OCI-LY3 (cell line): ENCODE measurements around the gene VAV3.

Source experiments
- EZH2phosphoT487 ChIP-seq: fragments of 200-600 bp; shearing (Covaris generic); IDR thresholded peaks from 2 replicates; pipeline ENCODE4 v1.6.1; 2018; ENCODE audit warnings: antibody characterized with exemption, mixed run types, low read depth
- TF ChIP-seq, protein P1 (sequence below): fragments of 200-600, 300-600 bp; sonication (generic); IDR thresholded peaks from 2 replicates; pipeline ENCODE4 v1.5.1; 2014; ENCODE audit warnings: antibody characterized with exemption, low read length, low read depth

DNA sequence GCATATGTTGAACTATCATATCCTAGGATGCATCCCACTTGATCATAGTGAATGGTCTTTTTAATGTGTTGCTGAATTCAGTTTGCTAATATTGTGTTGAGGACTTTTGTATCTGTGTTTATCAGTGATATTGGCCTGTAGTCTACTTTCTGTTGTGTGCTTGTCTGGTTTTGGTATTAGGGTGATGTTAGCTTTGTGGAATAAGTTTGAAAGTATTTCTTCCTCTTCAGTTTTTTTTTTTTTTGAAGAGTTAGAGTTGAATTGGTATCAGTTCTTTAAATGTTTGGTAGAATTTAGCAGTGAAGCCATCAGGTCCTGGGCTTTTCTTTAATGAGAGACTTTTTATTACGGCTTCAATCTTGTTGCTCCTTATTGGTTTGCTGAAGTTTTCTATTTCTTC is 162.3 kb downstream of the VAV3 start:
- TF ChIP-seq, protein P1, sequence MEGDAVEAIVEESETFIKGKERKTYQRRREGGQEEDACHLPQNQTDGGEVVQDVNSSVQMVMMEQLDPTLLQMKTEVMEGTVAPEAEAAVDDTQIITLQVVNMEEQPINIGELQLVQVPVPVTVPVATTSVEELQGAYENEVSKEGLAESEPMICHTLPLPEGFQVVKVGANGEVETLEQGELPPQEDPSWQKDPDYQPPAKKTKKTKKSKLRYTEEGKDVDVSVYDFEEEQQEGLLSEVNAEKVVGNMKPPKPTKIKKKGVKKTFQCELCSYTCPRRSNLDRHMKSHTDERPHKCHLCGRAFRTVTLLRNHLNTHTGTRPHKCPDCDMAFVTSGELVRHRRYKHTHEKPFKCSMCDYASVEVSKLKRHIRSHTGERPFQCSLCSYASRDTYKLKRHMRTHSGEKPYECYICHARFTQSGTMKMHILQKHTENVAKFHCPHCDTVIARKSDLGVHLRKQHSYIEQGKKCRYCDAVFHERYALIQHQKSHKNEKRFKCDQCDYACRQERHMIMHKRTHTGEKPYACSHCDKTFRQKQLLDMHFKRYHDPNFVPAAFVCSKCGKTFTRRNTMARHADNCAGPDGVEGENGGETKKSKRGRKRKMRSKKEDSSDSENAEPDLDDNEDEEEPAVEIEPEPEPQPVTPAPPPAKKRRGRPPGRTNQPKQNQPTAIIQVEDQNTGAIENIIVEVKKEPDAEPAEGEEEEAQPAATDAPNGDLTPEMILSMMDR, result no peak
- TF ChIP-seq EZH2phosphoT487, result no peak
